HG02943 (cell line): ENCODE data around the gene CDKN2D.
A peak's percentile ranks its signal among the peaks of the same experiment; 100 is the strongest.
"Not testable (repeated sequence)": the region's sequence is repeated elsewhere in the genome, so short reads cannot be mapped to it uniquely, and the experiment has no call there.

Experiments
- ATAC-seq: cut with Tn5 transposase; IDR thresholded peaks from one replicate; pipeline ENCODE4 v1.9.1; 2021; ENCODE audit warnings: mild to moderate bottlenecking, low read depth, moderate library complexity; ENCODE audit not compliant: unreplicated experiment

Gene CDKN2D

GRCh38 chr19:10582091-10582490 lies 13.3 kb upstream of the CDKN2D start:
- ATAC-seq = no peak

GRCh38 chr19:10580979-10581631 lies 12.3 kb upstream of the CDKN2D start:
- ATAC-seq = no peak

- no peak for ATAC-seq
These were observed 9.2 kb upstream of the CDKN2D start for GRCh38 chr19:10577951-10578350.

- ATAC-seq = no peak
These were observed 6.4 kb upstream of the CDKN2D start for GRCh38 chr19:10575011-10575716.

- ATAC-seq = no peak
These were observed 5.7 kb upstream of the CDKN2D start for GRCh38 chr19:10574462-10574861.

GRCh38 chr19:10573793-10574192 lies 5.0 kb upstream of the CDKN2D start:
- ATAC-seq = not testable (repeated sequence)

- no peak for ATAC-seq
These were observed 535 bp downstream of the CDKN2D start for GRCh38 chr19:10568062-10568825.

- ATAC-seq = no peak
These were observed 1.1 kb downstream of the CDKN2D start for GRCh38 chr19:10567656-10568055.

- no peak for ATAC-seq
These were observed 1.9 kb downstream of the CDKN2D start for GRCh38 chr19:10566658-10567410.

- no peak for ATAC-seq
These were observed 2.4 kb downstream of the CDKN2D start for GRCh38 chr19:10566408-10566657.

- ATAC-seq = peak; percentile 45
These were observed 3.0 kb downstream of the CDKN2D start, which contains the start of gene KRI1 for GRCh38 chr19:10565567-10566407. KRI1 (minus strand) TSS chr19:10566010; CDS start chr19:10565999, 11 bp downstream.

- ATAC-seq = no peak
These were observed 3.7 kb downstream of the CDKN2D start for GRCh38 chr19:10565028-10565566.

GRCh38 chr19:10562609-10563008 lies 6.2 kb downstream of the CDKN2D start:
- no peak for ATAC-seq

- ATAC-seq = no peak
These were observed 8.6 kb downstream of the CDKN2D start for GRCh38 chr19:10560154-10560553.

GRCh38 chr19:10557603-10558197 lies 11.1 kb downstream of the CDKN2D start:
- ATAC-seq = no peak

GRCh38 chr19:10555610-10555973 lies 13.2 kb downstream of the CDKN2D start:
- no peak for ATAC-seq

GRCh38 chr19:10554760-10555609 lies 13.8 kb downstream of the CDKN2D start:
- no peak for ATAC-seq

GRCh38 chr19:10553943-10554381 lies 14.8 kb downstream of the CDKN2D start:
- ATAC-seq = peak; percentile 64
